ENCODE data around the gene DCUN1D5. TPM values are rescaled to one million over a fixed set of nuclear protein-coding genes. Genes with fewer than 3 reads are reported as not detected.

Gene DCUN1D5
- total RNA-seq, 2 donors from 2014 or later = 47.0 to 51.5 TPM

GRCh38 chr11:103051151-103051801, 40.7 kb downstream of the DCUN1D5 start:
- Histone ChIP-seq H3K36me3 (ENCODE audit: control insufficient read depth, insufficient read depth, low read length) (no peaks in the 10 kb centered on the region), H3K9ac (ENCODE audit: extremely low read depth, low read length, poor library complexity, severe bottlenecking) (no peak overlapping the region), H3K9me3 (ENCODE audit: control insufficient read depth, low read length) (no peaks in the 10 kb centered on the region), H3K27me3 (ENCODE audit: control insufficient read depth, insufficient read depth, low read length, poor library complexity, severe bottlenecking) (no peaks in the 10 kb centered on the region), H3K4me3 (ENCODE audit: low read length) (no peak overlapping the region), H3K4me1 (ENCODE audit: control insufficient read depth, insufficient read depth, low read length) (no peaks in the 10 kb centered on the region), H3K27ac (ENCODE audit: low read depth, low read length) (no peak overlapping the region)
- no peak for DNase-seq
- H3K27ac Mint-ChIP-seq = no peak overlapping the region
- no peaks in the 10 kb centered on the region for H3K9me3 Mint-ChIP-seq
- H3K27me3 Mint-ChIP-seq (ENCODE audit: insufficient read depth) = no peaks in the 10 kb centered on the region
- no peaks in the 10 kb centered on the region for H3K4me1 Mint-ChIP-seq
- no peak for TF ChIP-seq CTCF (conservative IDR thresholded peaks at IDR 0.05)
- 67% methylated on average over 1 of the region's 1 CpG; no CpG with 5 or more reads in 1 of the 2 experiments for WGBS, 2 experiments (ENCODE audit: insufficient coverage in 1 of 2, insufficient read length in 1 of 2)
- H3K36me3 Mint-ChIP-seq (ENCODE audit: low read depth) = no peaks in the 10 kb centered on the region
- H3K4me3 Mint-ChIP-seq = no peak overlapping the region

GRCh38 chr11:103050351-103050750, 41.6 kb downstream of the DCUN1D5 start:
- Histone ChIP-seq H3K36me3 (ENCODE audit: control insufficient read depth, insufficient read depth, low read length) (no peaks in the 10 kb centered on the region), H3K27ac (ENCODE audit: low read depth, low read length) (no peak overlapping the region), H3K9ac (ENCODE audit: extremely low read depth, low read length, poor library complexity, severe bottlenecking) (no peak overlapping the region), H3K9me3 (ENCODE audit: control insufficient read depth, low read length) (no peaks in the 10 kb centered on the region), H3K4me3 (ENCODE audit: low read length) (no peak overlapping the region), H3K27me3 (ENCODE audit: control insufficient read depth, insufficient read depth, low read length, poor library complexity, severe bottlenecking) (no peaks in the 10 kb centered on the region), H3K4me1 (ENCODE audit: control insufficient read depth, insufficient read depth, low read length) (no peaks in the 10 kb centered on the region)
- Mint-ChIP-seq H3K27ac (no peak overlapping the region), H3K9me3 (no peaks in the 10 kb centered on the region), H3K4me3 (no peak overlapping the region), H3K4me1 (no peaks in the 10 kb centered on the region), H3K36me3 (ENCODE audit: low read depth) (no peaks in the 10 kb centered on the region), H3K27me3 (ENCODE audit: insufficient read depth) (no peaks in the 10 kb centered on the region)
- no peak for TF ChIP-seq CTCF (conservative IDR thresholded peaks at IDR 0.05)
- no peak for DNase-seq

GRCh38 chr11:103047837-103048236, 44.1 kb downstream of the DCUN1D5 start:
- no peaks in the 10 kb centered on the region for H3K36me3 Mint-ChIP-seq (ENCODE audit: low read depth)
- H3K9me3 ChIP-seq (ENCODE audit: control insufficient read depth, low read length) = no peaks in the 10 kb centered on the region
- H3K4me1 ChIP-seq (ENCODE audit: control insufficient read depth, insufficient read depth, low read length) = no peaks in the 10 kb centered on the region
- no peak overlapping the region for H3K4me3 Mint-ChIP-seq
- no peaks in the 10 kb centered on the region for H3K27me3 ChIP-seq (ENCODE audit: control insufficient read depth, insufficient read depth, low read length, poor library complexity, severe bottlenecking)
- no peak for DNase-seq
- no peak overlapping the region for H3K9ac ChIP-seq (ENCODE audit: extremely low read depth, low read length, poor library complexity, severe bottlenecking)
- no peaks in the 10 kb centered on the region for H3K9me3 Mint-ChIP-seq
- no peaks in the 10 kb centered on the region for H3K36me3 ChIP-seq (ENCODE audit: control insufficient read depth, insufficient read depth, low read length)
- no peak overlapping the region for H3K4me3 ChIP-seq (ENCODE audit: low read length)
- no peaks in the 10 kb centered on the region for H3K27me3 Mint-ChIP-seq (ENCODE audit: insufficient read depth)
- H3K4me1 Mint-ChIP-seq = no peaks in the 10 kb centered on the region
- no peak overlapping the region for H3K27ac ChIP-seq (ENCODE audit: low read depth, low read length)
- no peak for TF ChIP-seq CTCF (conservative IDR thresholded peaks at IDR 0.05)
- no peak overlapping the region for H3K27ac Mint-ChIP-seq

All from endodermal cell (in vitro differentiated cells).